Suprapubic skin (tissue), 4 donors: ENCODE data around the gene ELK4. TPM values are rescaled to one million over a fixed set of nuclear protein-coding genes. Genes with fewer than 3 reads are reported as not detected.
A peak's percentile ranks its signal among the peaks of the same experiment; 100 is the strongest.
"Not testable (repeated sequence)": the region's sequence is repeated elsewhere in the genome, so short reads cannot be mapped to it uniquely, and the experiment has no call there.

Experiments
- DNase-seq, 2 donors: peaks; one replicate each; pipeline ENCODE4 v3.0.0-alpha.2; 2019; ENCODE audit warnings: low spot score in 2 of 2
- H3K27ac ChIP-seq: fragments of 200-600 bp; sonication (generic); one replicate; pipeline ENCODE4 v1.5.1; 2019
- H3K27me3 ChIP-seq: fragments of 200-600 bp; sonication (generic); one replicate; pipeline ENCODE4 v1.5.1; 2019
- H3K36me3 ChIP-seq: fragments of 200-600 bp; sonication (generic); one replicate; pipeline ENCODE4 v1.5.1; 2019
- H3K4me1 ChIP-seq: fragments of 200-600 bp; sonication (generic); one replicate; pipeline ENCODE4 v1.5.1; 2019
- H3K4me3 ChIP-seq: fragments of 200-600 bp; sonication (generic); one replicate; pipeline ENCODE4 v1.5.1; 2019; ENCODE audit warnings: mild to moderate bottlenecking
- H3K9me3 ChIP-seq: fragments of 200-600 bp; sonication (generic); one replicate; pipeline ENCODE4 v1.5.1; 2019
- EP300 ChIP-seq: sonication (generic); formaldehyde crosslinking; IDR thresholded peaks from one replicate; pipeline ENCODE4 v1.6.1; 2017; ENCODE audit warnings: antibody characterized with exemption
- POLR2A ChIP-seq, 2 donors: fragments of 450-650 bp; IDR thresholded peaks; one replicate each; pipeline ENCODE4 v1.6.1; 2017; ENCODE audit warnings: antibody characterized with exemption in 2 of 2, mild to moderate bottlenecking in 2 of 2, moderate library complexity in 2 of 2
- POLR2AphosphoS5 ChIP-seq, 3 donors: sonication (generic); formaldehyde crosslinking; IDR thresholded peaks; one replicate each; pipeline ENCODE4 v1.6.1; 2017; ENCODE audit warnings: antibody characterized with exemption in 3 of 3
- WGBS: methylation state at CpG from one replicate; pipeline ENCODE4 v1.1.5; 2018; 5-methylcytosine and 5-hydroxymethylcytosine counted together
- total RNA-seq, 4 donors: library from RNA; depleted of rRNA; stranded (reverse); fragments of >200 nt; gene quantifications; one replicate each; pipeline ENCODE4 v1.1.0, GENCODE V29; 2016
- TF ChIP-seq, protein P1 (sequence below), 2 donors: fragments of 200-600 bp in 1 of 2; fragments of 450-650 bp in 1 of 2; sonication (generic) in 1 of 2; IDR thresholded peaks; one replicate each; pipeline ENCODE4 v1.5.1; 2016 to 2019; ENCODE audit warnings: antibody characterized with exemption in 2 of 2, mild to moderate bottlenecking in 1 of 2, moderate library complexity in 1 of 2

Gene ELK4
- total RNA-seq, 4 donors from 2014 or later: 30.9 to 52.6 (median 43.8) TPM

DNA sequence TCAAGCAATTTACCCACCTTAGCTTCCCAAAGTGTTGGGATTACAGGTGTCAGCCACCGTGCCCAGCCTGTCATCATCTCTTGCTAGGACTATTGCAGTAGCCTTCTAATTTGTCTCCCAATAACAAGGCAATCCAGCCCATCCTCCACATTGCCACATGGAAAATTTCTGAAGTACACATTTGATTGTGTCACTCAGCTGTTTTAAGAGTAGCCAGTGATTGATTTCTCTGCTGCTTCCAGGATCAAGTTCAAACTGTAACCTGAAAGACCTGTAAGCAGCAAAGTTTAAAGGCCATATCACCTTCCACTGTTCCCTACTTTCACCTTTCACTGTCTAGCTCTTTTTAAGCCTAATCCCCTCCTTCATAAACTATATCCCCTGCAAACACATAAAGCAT is 7.8 kb upstream of the ELK4 start:
- Histone ChIP-seq H3K4me1 (peaks cover 22% of the 10 kb centered on the region), H3K27me3 (no peaks in the 10 kb centered on the region), H3K9me3 (no peaks in the 10 kb centered on the region), H3K27ac (no peak overlapping the region), H3K36me3 (no peaks in the 10 kb centered on the region), H3K4me3 (no peak overlapping the region)
- no peak for DNase-seq
- WGBS: 100% methylated on average over 1 of the region's 1 CpG
- TF ChIP-seq POLR2AphosphoS5 (IDR thresholded peaks at IDR 0.05) (no peak), POLR2A (IDR thresholded peaks at IDR 0.05) (no peak), EP300 (no peak)
- TF ChIP-seq, protein P1, sequence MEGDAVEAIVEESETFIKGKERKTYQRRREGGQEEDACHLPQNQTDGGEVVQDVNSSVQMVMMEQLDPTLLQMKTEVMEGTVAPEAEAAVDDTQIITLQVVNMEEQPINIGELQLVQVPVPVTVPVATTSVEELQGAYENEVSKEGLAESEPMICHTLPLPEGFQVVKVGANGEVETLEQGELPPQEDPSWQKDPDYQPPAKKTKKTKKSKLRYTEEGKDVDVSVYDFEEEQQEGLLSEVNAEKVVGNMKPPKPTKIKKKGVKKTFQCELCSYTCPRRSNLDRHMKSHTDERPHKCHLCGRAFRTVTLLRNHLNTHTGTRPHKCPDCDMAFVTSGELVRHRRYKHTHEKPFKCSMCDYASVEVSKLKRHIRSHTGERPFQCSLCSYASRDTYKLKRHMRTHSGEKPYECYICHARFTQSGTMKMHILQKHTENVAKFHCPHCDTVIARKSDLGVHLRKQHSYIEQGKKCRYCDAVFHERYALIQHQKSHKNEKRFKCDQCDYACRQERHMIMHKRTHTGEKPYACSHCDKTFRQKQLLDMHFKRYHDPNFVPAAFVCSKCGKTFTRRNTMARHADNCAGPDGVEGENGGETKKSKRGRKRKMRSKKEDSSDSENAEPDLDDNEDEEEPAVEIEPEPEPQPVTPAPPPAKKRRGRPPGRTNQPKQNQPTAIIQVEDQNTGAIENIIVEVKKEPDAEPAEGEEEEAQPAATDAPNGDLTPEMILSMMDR (IDR thresholded peaks at IDR 0.05): no peak

DNA sequence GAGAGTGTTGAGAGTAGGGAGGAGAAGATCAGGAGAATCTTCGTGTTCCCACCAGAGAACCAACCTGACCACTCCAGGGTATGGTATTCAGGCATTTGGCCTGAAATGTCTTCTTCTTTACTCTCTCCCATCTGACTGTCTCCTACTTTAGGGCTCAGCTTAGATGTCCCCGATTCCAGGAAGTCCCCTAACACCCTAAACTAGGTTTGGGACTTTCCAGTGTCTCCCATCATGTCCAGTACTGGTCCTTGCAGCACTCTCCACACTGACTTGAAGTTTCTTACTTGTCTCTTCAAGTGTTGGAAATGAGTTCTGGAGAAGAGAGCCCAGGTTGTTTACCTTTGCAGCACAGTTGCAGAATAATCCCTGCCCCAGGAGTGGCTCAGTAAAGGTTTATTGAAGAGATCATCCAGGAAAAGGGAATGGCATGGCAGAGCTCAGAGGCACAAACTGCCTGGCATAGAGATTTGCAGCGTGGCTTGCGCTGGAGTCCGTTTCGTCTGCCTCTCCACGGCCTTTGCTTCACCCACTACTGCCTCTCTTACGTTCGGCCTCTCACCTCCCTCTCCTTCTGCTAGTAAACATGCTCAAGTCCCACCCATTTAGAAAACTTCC is 6.2 kb upstream of the ELK4 start:
- Histone ChIP-seq H3K36me3 (no peaks in the 10 kb centered on the region), H3K27ac (no peak overlapping the region), H3K9me3 (no peaks in the 10 kb centered on the region), H3K4me1 (peaks cover 34% of the 10 kb centered on the region), H3K4me3 (no peak overlapping the region), H3K27me3 (no peaks in the 10 kb centered on the region)
- TF ChIP-seq POLR2AphosphoS5 (IDR thresholded peaks at IDR 0.05): no peak
- TF ChIP-seq, protein P1 (IDR thresholded peaks at IDR 0.05): no peak
- no peak for TF ChIP-seq EP300
- TF ChIP-seq POLR2A (IDR thresholded peaks at IDR 0.05): no peak
- no peak for DNase-seq
- WGBS: 89% methylated on average over 9 of the region's 9 CpGs

DNA sequence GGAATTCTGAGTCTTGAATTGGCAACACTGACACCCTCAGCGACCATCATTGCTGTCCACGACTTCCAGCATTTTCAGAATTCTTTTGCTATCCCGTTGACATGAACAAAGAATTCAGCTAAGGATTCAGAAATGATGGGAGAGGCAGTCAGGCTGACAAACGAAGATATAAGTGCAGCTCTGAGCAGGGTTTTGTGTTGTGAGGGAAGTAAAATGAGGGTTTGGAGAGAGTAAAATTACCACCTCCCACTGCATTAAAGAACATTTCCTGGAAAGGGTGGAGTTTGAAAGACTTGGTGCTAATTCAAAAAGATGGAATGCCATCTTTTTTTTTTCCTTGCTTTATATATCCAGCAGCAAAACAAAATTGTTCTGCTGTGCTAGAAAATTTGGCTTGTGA is 4.9 kb upstream of the ELK4 start:
- peaks cover 44% of the 10 kb centered on the region for H3K4me1 ChIP-seq

DNA sequence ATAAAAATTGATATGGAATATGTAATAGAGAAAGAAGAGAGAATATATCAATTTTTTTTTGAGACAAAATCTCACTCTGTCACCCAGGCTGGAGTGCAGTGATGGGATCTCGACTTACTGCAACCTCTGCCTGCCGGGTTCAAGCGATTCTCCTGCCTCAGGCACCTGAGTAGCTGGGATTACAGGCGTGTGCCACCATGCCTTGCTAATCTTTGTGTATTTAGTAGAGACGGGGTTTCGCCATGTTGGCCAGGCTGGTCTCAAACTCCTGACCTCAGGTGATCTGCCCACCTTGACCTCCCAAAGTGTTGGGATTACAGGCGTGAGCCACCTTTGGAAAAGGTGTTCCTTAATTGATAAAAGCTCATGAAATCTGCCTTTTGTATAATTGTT is 4.3 kb upstream of the ELK4 start:
- not testable (repeated sequence) for H3K9me3 ChIP-seq, H3K27me3 ChIP-seq, H3K4me3 ChIP-seq, H3K36me3 ChIP-seq, DNase-seq
- Histone ChIP-seq H3K4me1 (peaks cover 44% of the 10 kb centered on the region), H3K27ac (peak overlapping the region; percentile 14)
- 63% methylated on average over 7 of the region's 7 CpGs for WGBS

More for the DNA sequence above, 4.9 kb upstream of the ELK4 start:
- DNase-seq: no peak
- no peak for TF ChIP-seq POLR2AphosphoS5 (IDR thresholded peaks at IDR 0.05)
- Histone ChIP-seq H3K9me3 (no peaks in the 10 kb centered on the region), H3K27ac (peak overlapping the region; percentile 14), H3K27me3 (no peaks in the 10 kb centered on the region), H3K36me3 (no peaks in the 10 kb centered on the region), H3K4me3 (no peak overlapping the region)
- 13% methylated on average over 4 of the region's 4 CpGs for WGBS

DNA sequence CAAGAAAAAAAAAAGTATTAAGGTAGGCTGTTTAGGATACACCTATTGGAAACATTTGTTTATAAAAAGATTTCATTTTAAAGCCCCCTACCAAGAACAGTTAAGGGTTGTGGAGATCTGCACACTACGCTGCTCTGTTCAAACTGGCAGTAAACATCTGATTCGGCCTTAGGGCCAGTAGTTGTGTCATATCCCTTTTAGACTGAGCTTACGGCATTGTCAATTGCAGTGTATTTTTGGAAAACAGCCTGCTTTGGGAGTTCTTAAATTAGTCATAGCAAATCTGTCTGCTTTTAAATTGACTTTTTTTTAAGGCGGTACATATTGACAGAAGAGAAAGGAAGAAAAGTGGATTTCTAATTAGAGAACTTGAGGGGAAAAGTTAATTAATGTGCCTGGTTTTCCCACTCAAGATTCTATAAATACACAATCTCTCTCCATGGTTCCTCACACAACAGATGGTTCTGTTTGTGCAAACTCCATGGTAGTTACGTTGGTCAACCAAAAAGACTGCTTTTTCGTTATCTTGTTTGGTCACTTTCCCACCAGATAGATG is 1.7 kb upstream of the ELK4 start:
- H3K27ac ChIP-seq: peak overlapping the region; percentile 100
- no peaks in the 10 kb centered on the region for H3K36me3 ChIP-seq
- 24% methylated on average over 6 of the region's 6 CpGs for WGBS
- DNase-seq: no peak
- no peak overlapping the region for H3K4me3 ChIP-seq
- peaks cover 66% of the 10 kb centered on the region for H3K4me1 ChIP-seq
- H3K27me3 ChIP-seq: no peaks in the 10 kb centered on the region
- H3K9me3 ChIP-seq: no peaks in the 10 kb centered on the region
- TF ChIP-seq POLR2A (IDR thresholded peaks at IDR 0.05) (no peak), POLR2AphosphoS5 (IDR thresholded peaks at IDR 0.05) (no peak)

DNA sequence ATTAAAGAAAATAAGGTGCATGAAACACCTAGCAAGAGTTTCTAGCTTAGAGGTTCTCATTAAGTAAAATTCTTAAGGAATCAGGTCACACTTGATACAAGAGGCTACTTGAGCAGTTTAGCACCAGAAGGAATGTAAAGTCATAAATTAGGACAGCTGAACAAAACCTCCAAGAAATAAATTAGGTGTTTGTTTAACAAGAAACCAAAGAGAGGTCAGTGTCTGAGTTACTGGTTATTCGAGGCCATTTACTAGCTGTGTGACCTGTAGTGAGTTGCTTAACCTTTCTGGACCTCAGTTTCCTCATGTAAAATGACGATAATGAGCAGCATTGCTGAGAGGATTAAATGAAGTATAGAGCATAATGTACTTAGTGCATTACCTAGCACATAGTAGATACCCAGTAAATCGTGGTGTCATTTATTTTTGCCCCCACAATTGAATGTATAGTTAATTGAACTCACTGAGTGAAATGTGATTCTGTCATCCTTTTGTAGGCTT is 908 bp upstream of the ELK4 start:
- 45% methylated on average over 3 of the region's 3 CpGs for WGBS
- DNase-seq: no peak
- no peaks in the 10 kb centered on the region for H3K9me3 ChIP-seq
- peak overlapping the region; percentile 78 for H3K4me3 ChIP-seq
- peaks cover 66% of the 10 kb centered on the region for H3K4me1 ChIP-seq
- TF ChIP-seq POLR2AphosphoS5 (IDR thresholded peaks at IDR 0.05) (no peak), EP300 (no peak), POLR2A (IDR thresholded peaks at IDR 0.05) (no peak)
- TF ChIP-seq, protein P1 (IDR thresholded peaks at IDR 0.05): no peak
- H3K27me3 ChIP-seq: no peaks in the 10 kb centered on the region
- no peaks in the 10 kb centered on the region for H3K36me3 ChIP-seq
- H3K27ac ChIP-seq: peak overlapping the region; percentile 100
